Muscle of back (tissue), 11 donors: ENCODE results near the gene TSNAX. TPM values are rescaled to one million over a fixed set of nuclear protein-coding genes. Genes with fewer than 3 reads are reported as not detected.

Experiments
- DNase-seq, 3 donors: peaks; one replicate each; pipeline versions ENCODE4 v3.0.0 to v3.0.0-alpha.2; 2013
- polyA plus RNA-seq, 10 donors: library from polyadenylated mRNA; unstranded; fragments of 120-200 nt; gene quantifications; one replicate each; pipeline ENCODE4 v1.2.1, GENCODE V29; 2013; ENCODE audit not compliant: insufficient read length in 10 of 10

The TSNAX gene
- polyA plus RNA-seq, 10 donors, result 25.0 to 42.8 (median 35.5) TPM

GRCh38 chr1:231600458-231600976 is 72.0 kb downstream of the TSNAX start:
- DNase-seq, result peak; percentile 55 to 89 (median 70)

GRCh38 chr1:231601824-231602672 is 73.6 kb downstream of the TSNAX start:
- DNase-seq, result peak in 2 of 3 donors; percentile 31 to 64

GRCh38 chr1:231602673-231602984 is 74.2 kb downstream of the TSNAX start:
- DNase-seq, result no peak

GRCh38 chr1:231603598-231604275 is 75.3 kb downstream of the TSNAX start:
- DNase-seq, result peak in 2 of 3 donors; percentile 58 to 76

GRCh38 chr1:231604276-231604621 is 75.8 kb downstream of the TSNAX start:
- no peak for DNase-seq

- no peak for DNase-seq
Observed at GRCh38 chr1:231605149-231606100, 77.0 kb downstream of the TSNAX start.

- no peak for DNase-seq
Observed at GRCh38 chr1:231606712-231607111, 78.2 kb downstream of the TSNAX start.

GRCh38 chr1:231610388-231610787 is 81.9 kb downstream of the TSNAX start:
- no peak for DNase-seq

GRCh38 chr1:231611111-231611510 is 82.6 kb downstream of the TSNAX start:
- DNase-seq, result no peak

GRCh38 chr1:231611851-231612250 is 83.4 kb downstream of the TSNAX start:
- DNase-seq, result no peak

- DNase-seq, result no peak
Observed at GRCh38 chr1:231612393-231613089, 84.1 kb downstream of the TSNAX start.

GRCh38 chr1:231613419-231614349 is 85.2 kb downstream of the TSNAX start:
- DNase-seq, result no peak

Other genes starting within 250 kb of the TSNAX start
- gene EXOC8, start 190.8 kb upstream of the TSNAX start, polyA plus RNA-seq, result 1 to 10 TPM; 6.1 to 8.8 (median 7.3) TPM
- 10 to 100 TPM in 1 of 10 donors, 1 to 10 TPM in 9; 6.3 to 10.3 (median 8.5) TPM for gene SPRTN, start 190.4 kb upstream of the TSNAX start, polyA plus RNA-seq
- 10 to 100 TPM; 37.6 to 61.8 (median 50.5) TPM for gene EGLN1, start 106.4 kb upstream of the TSNAX start, polyA plus RNA-seq
- gene DISC1, start 98.1 kb downstream of the TSNAX start, polyA plus RNA-seq, result 1 to 10 TPM; 5.2 to 9.3 (median 7.2) TPM